K562 (cell line): ENCODE results near the gene PLEKHA7. TPM values are rescaled to one million over a fixed set of nuclear protein-coding genes. Genes with fewer than 3 reads are reported as not detected.

Source experiments
- ATAC-seq: fragments of 200-7000 bp; cut with Tn5 transposase; 3 replicates; pipeline ENCODE4 v1.9.1; 2020; ENCODE audit warnings: moderate library complexity
- BruUV-seq: library from RNA; stranded (reverse); fragments of 400-500 nt; replicated peaks from 2 replicates; lab custom pipeline; 2021; lab: Mats Ljungman, UMichigan
- CTCF ChIA-PET: fragments of 300-600 bp; formaldehyde crosslinking; extraction: SDS; loops from one replicate; lab custom pipeline; 2021; ENCODE audit warnings: low intra/inter-chr PET ratio; lab: Yijun Ruan, JAX
- POLR2A ChIA-PET: fragments of 300-600, 350-650 bp; sonication (Branson Sonifier 250); formaldehyde crosslinking; extraction: SDS; loops from one replicate; lab custom pipeline; 2021; ENCODE audit warnings: antibody characterized with exemption, inconsistent platforms; lab: Yijun Ruan, JAX
- DNase-seq, 4 experiments: peaks; one replicate each; pipeline versions ENCODE4 v3.0.0 to v3.0.0-alpha.2; 2011 to 2018; ENCODE audit warnings: low spot score in 3 of 4, mixed read lengths in 3 of 4; ENCODE audit errors: extremely low read depth in 1 of 4
- FAIRE-seq: peaks from 2 replicates; lab custom pipeline; 2011; peaks lifted over from hg19 to GRCh38; lab: Jason Lieb, UNC
- H2AFZ ChIP-seq: 2 replicates; pipeline ENCODE4 v1.6.0; 2011; ENCODE audit warnings: low read depth, low read length, control low read depth, inconsistent platforms
- H3K27ac ChIP-seq: fragments of 200-600 bp; 3 replicates; pipeline ENCODE4 v1.8.0; 2011; ENCODE audit warnings: low read depth, mild to moderate bottlenecking, control low read depth, inconsistent platforms, low read length, moderate library complexity, mixed read lengths; ENCODE audit errors: extremely low read depth
- H3K27me3 ChIP-seq, 2 experiments: fragments of 300-600 bp in 1 of 2; 2 replicates in 1 of 2; 3 replicates in 1 of 2; pipeline versions ENCODE4 v1.6.0 to v1.8.0; 2011; ENCODE audit warnings: inconsistent platforms in 2 of 2, low read length in 2 of 2, mild to moderate bottlenecking in 1 of 2, mixed read lengths in 1 of 2, moderate library complexity in 1 of 2; ENCODE audit not compliant: control insufficient read depth in 2 of 2, insufficient read depth in 2 of 2
- H3K36me3 ChIP-seq: fragments of 300-600 bp; 3 replicates; pipeline ENCODE4 v1.8.0; 2011; ENCODE audit warnings: mild to moderate bottlenecking, low read length, inconsistent platforms; ENCODE audit not compliant: control insufficient read depth, insufficient read depth
- H3K4me1 ChIP-seq, 2 experiments: fragments of 200-600 bp in 1 of 2; replicated peaks in 1 of 2; 2 replicates in 1 of 2; 3 replicates in 1 of 2; pipeline versions ENCODE4 v1.5.1 to v1.8.0; 2011; ENCODE audit warnings: inconsistent platforms in 2 of 2, low read length in 2 of 2, mild to moderate bottlenecking in 1 of 2, mixed read lengths in 1 of 2, moderate library complexity in 1 of 2; ENCODE audit not compliant: control insufficient read depth in 2 of 2, insufficient read depth in 2 of 2
- H3K4me2 ChIP-seq: 2 replicates; pipeline ENCODE4 v1.6.1; 2011; ENCODE audit warnings: low read length, control low read depth, inconsistent platforms, mixed read lengths; ENCODE audit not compliant: insufficient read depth
- H3K4me3 ChIP-seq: fragments of 200-600 bp; sonication (generic), shearing (Covaris generic); 2 replicates; pipeline ENCODE4 v1.5.1; 2016; ENCODE audit warnings: control low read depth, inconsistent platforms
- H3K79me2 ChIP-seq: fragments of 200-600 bp; 3 replicates; pipeline ENCODE4 v1.8.0; 2011; ENCODE audit warnings: low read length, inconsistent platforms; ENCODE audit not compliant: control insufficient read depth, insufficient read depth
- H3K9ac ChIP-seq, 2 experiments: 2 replicates each; pipeline versions ENCODE4 v1.6.0 to v1.6.1; 2011; ENCODE audit warnings: low read depth in 2 of 2, low read length in 2 of 2, control low read depth in 1 of 2, inconsistent platforms in 1 of 2, mild to moderate bottlenecking in 1 of 2, mixed read lengths in 1 of 2; ENCODE audit not compliant: insufficient read depth in 1 of 2
- H3K9me1 ChIP-seq: one replicate; pipeline ENCODE4 v1.6.0; 2011; ENCODE audit warnings: inconsistent platforms, mild to moderate bottlenecking, low read length, moderate library complexity; ENCODE audit not compliant: control insufficient read depth, insufficient read depth
- H3K9me3 ChIP-seq: replicated peaks from 2 replicates; pipeline ENCODE4 v1.5.1; 2011; ENCODE audit warnings: low read depth, low read length, inconsistent platforms; ENCODE audit not compliant: control insufficient read depth, insufficient read depth
- H4K20me1 ChIP-seq: replicated peaks from 2 replicates; pipeline ENCODE4 v1.6.1; 2011; ENCODE audit warnings: low read length, inconsistent platforms, mixed read lengths; ENCODE audit not compliant: control insufficient read depth, insufficient read depth
- HMGN3 ChIP-seq: IDR thresholded peaks from 2 replicates; pipeline ENCODE4 v1.6.1; 2011; ENCODE audit warnings: borderline replicate concordance, low read depth, mild to moderate bottlenecking, mixed read lengths, low read length; ENCODE audit not compliant: insufficient read length; ENCODE audit errors: extremely low read depth
- JUNB ChIP-seq: fragments of 450-650 bp; formaldehyde crosslinking; conservative IDR thresholded peaks from 2 replicates; pipeline ENCODE4 v1.4.0; 2020; ENCODE audit warnings: mild to moderate bottlenecking
- NCOA2 ChIP-seq, 2 experiments: fragments of 450-650 bp; IDR thresholded peaks; 2 replicates each; pipeline ENCODE4 v1.6.1; 2018; ENCODE audit warnings: mild to moderate bottlenecking in 2 of 2, moderate library complexity in 1 of 2; ENCODE audit not compliant: partially characterized antibody in 2 of 2
- POLR3A ChIP-seq: IDR thresholded peaks from 2 replicates; pipeline ENCODE4 v1.6.1; 2011; ENCODE audit warnings: borderline replicate concordance, mild to moderate bottlenecking, moderate library complexity; ENCODE audit not compliant: insufficient read length, insufficient read depth; ENCODE audit errors: extremely low read depth
- ZNF23 ChIP-seq: fragments of 250-450 bp; sonication (Bioruptor Pico); IDR thresholded peaks from 2 replicates; pipeline ENCODE4 v1.4.0; 2020; ENCODE audit warnings: mild to moderate bottlenecking
- WGBS: fragments of 100-300 bp; shearing (Covaris generic); methylation state at CpG from one replicate; pipeline ENCODE4 v1.1.6; 2016; ENCODE audit warnings: low coverage, mixed read lengths; ENCODE audit not compliant: insufficient coverage; ENCODE audit errors: missing lambda C conversion rate; 5-methylcytosine and 5-hydroxymethylcytosine counted together
- in situ Hi-C: fragments of 300-500 bp; cut with MboI; formaldehyde crosslinking; loops from 4 replicates; pipeline ENCODE4 v1.15.0; 2018; ENCODE audit warnings: inconsistent platforms, mixed read lengths
- intact Hi-C: fragments of 100-400 bp; cut with micrococcal nuclease; formaldehyde crosslinking; loops from 2 replicates; pipeline ENCODE4 v1.14.2; 2022
- polyA plus RNA-seq, 8 experiments: library from polyadenylated mRNA; depleted of rRNA in 4 of 8; stranded (reverse) in 5 of 8; unstranded in 3 of 8; fragments of >200 nt; fragmentation: Nextera tagmentation in 2 of 8; fragmentation: Illumina TruSeq in 1 of 8; extraction: Ambion mirVana in 2 of 8; extraction: Trizol in 1 of 8; gene quantifications; 2 replicates each; pipeline versions ENCODE4 v1.2.1 to v1.2.3, GENCODE V29; 2011 to 2014; ENCODE audit warnings: inconsistent platforms in 1 of 8, missing spikeins in 1 of 8
- total RNA-seq, 7 experiments: library from RNA; depleted of rRNA in 6 of 7; stranded (reverse); fragments of >200 nt in 6 of 7; fragmentation: Illumina TruSeq in 2 of 7; extraction: Trizol in 2 of 7; gene quantifications; 2 replicates each; pipeline versions ENCODE4 v1.2.1 to v1.2.3, GENCODE V29; 2011 to 2021; ENCODE audit warnings: low replicate concordance in 1 of 7

The PLEKHA7 gene
- total and polyA plus RNA-seq, 9 of the 15 experiments (the other 6 are each of a cell fraction or from before 2014, with no cell fraction given) = 0.06 to 0.77 (median 0.20) TPM; not detected in 1

GRCh38 chr11:16856022-16856471 is 158.2 kb downstream of the PLEKHA7 start:
- no TSS peak for BruUV-seq
- Histone ChIP-seq H3K9me1 (no peaks in the 10 kb centered on the region), H3K4me1 (peaks cover 32 to 58% of the 10 kb centered on the region in 2 experiments; a peak in 4 of 5 replicates), H4K20me1 (no peaks in the 10 kb centered on the region), H3K9ac (no peak overlapping the region), H3K4me3 (no peak overlapping the region), H3K36me3 (no peaks in the 10 kb centered on the region), H3K27me3 (no peaks in the 10 kb centered on the region), H3K4me2 (peak overlapping the region; percentile 38), H2AFZ (peak overlapping the region; percentile 63; the same call in 1 of the 2 replicates), H3K79me2 (no peaks in the 10 kb centered on the region), H3K27ac (no peak overlapping the region), H3K9me3 (no peaks in the 10 kb centered on the region)
- POLR2A ChIA-PET = interaction anchor here (0.9 kb wide), 1 partner anchor 10 kb away, joined by 4 read pairs; no protein-coding TSS in a partner anchor
- CTCF ChIA-PET = no interaction called here
- TF ChIP-seq POLR3A = no peak
- TF ChIP-seq ZNF23 (CRISPR knock-in tag) = no peak
- TF ChIP-seq NCOA2 (IDR thresholded peaks at IDR 0.05; ENCODE audit: partially characterized antibody in 2 of 2) = no peak
- ATAC-seq = no peak
- peak in 1 of 4 experiments; percentile 16 for DNase-seq
- intact Hi-C loops = no loop called here
- FAIRE-seq = no peak
- in situ Hi-C loops = no loop called here
- 70% methylated on average over 3 of the region's 3 CpGs for WGBS

GRCh38 chr11:16854979-16855378 is 159.2 kb downstream of the PLEKHA7 start:
- DNase-seq = no peak
- Histone ChIP-seq H3K36me3 (no peaks in the 10 kb centered on the region), H3K27ac (no peak overlapping the region; the same call in 2 of the 3 replicates), H3K4me1 (peaks cover 32 to 51% of the 10 kb centered on the region in 2 experiments; a peak in 4 of 5 replicates), H3K4me3 (no peak overlapping the region), H3K9ac (peak overlapping the region in 1 of 2 experiments; percentile 16; a peak in 1 of 4 replicates), H4K20me1 (no peaks in the 10 kb centered on the region), H3K27me3 (no peaks in the 10 kb centered on the region), H3K79me2 (no peaks in the 10 kb centered on the region), H3K9me3 (no peaks in the 10 kb centered on the region), H2AFZ (peak overlapping the region; percentile 63), H3K9me1 (no peaks in the 10 kb centered on the region), H3K4me2 (peak overlapping the region; percentile 64; the same call in 1 of the 2 replicates)
- ATAC-seq = no peak
- no TSS peak for BruUV-seq
- ChIA-PET POLR2A (interaction anchor here (0.8 to 1.2 kb wide), 2 partner anchors 15 to 20 kb away, joined by 4 to 5 read pairs; no protein-coding TSS in a partner anchor), CTCF (no interaction called here)
- in situ Hi-C loops (no loop called here), intact Hi-C loops (no loop called here)
- WGBS = 86% methylated on average over 4 of the region's 4 CpGs
- TF ChIP-seq JUNB (CRISPR knock-in tag) = no peak
- TF ChIP-seq HMGN3 = no peak
- no peak for FAIRE-seq
